Urothelium cell line (cell line): ENCODE results near the gene ASXL2.
"Not testable (repeated sequence)": the region's sequence is repeated elsewhere in the genome, so short reads cannot be mapped to it uniquely, and the experiment has no call there.

Experiments
- DNase-seq: peaks from one replicate; pipeline ENCODE4 v3.0.0; 2011; ENCODE audit warnings: low spot score, mixed read lengths
- FAIRE-seq: peaks from 2 replicates; lab custom pipeline; 2011; peaks lifted over from hg19 to GRCh38; lab: Jason Lieb, UNC

Gene ASXL2

DNA sequence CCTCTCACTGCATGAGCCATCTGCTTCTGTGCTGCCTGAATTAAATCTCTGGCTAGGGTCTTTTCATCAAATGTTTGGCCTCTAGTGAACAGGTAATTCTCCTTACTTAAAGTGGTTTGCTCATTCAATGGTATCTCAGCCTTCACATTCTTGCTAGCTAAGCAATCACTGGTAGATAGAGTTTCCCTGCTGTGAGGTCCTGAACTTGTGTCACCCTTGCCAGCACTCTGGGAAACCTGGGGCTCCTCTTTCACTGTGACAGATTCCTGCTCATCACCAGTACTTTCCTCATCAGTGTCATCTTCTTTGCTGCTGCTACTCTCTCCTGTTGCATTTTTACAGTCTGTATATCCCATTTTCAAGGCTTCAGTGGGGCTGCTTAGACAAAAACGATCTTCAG is 135.8 kb downstream of the ASXL2 start:
- no peak for DNase-seq
- peak; percentile 55 for FAIRE-seq

DNA sequence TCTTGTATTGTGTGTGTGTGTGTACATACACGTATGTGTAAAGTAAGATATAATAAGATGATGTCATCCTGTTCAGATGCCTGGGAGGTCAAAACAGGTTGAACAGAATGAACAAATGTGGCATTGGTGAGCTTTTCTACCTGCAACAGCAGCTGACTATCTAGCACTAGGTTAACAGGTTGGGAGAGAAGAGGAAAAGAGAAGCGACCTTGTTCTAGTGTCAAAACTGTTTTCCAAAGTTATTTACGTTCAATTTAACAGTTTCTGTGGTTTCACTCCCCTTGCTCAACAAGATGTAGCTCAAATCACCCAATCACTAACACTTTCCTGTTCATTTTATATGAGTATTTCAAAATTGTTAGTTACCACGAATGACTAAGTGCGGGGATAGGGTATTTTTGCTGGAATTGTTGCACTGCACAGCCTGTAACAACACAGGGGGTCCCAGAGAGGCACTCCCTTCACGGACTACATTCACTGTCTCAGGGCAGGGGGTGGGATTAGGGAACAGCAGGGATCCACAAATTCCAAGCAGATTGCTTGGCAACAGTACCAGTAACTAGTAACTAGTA is 137.4 kb downstream of the ASXL2 start:
- FAIRE-seq (no peak), DNase-seq (no peak)

DNA sequence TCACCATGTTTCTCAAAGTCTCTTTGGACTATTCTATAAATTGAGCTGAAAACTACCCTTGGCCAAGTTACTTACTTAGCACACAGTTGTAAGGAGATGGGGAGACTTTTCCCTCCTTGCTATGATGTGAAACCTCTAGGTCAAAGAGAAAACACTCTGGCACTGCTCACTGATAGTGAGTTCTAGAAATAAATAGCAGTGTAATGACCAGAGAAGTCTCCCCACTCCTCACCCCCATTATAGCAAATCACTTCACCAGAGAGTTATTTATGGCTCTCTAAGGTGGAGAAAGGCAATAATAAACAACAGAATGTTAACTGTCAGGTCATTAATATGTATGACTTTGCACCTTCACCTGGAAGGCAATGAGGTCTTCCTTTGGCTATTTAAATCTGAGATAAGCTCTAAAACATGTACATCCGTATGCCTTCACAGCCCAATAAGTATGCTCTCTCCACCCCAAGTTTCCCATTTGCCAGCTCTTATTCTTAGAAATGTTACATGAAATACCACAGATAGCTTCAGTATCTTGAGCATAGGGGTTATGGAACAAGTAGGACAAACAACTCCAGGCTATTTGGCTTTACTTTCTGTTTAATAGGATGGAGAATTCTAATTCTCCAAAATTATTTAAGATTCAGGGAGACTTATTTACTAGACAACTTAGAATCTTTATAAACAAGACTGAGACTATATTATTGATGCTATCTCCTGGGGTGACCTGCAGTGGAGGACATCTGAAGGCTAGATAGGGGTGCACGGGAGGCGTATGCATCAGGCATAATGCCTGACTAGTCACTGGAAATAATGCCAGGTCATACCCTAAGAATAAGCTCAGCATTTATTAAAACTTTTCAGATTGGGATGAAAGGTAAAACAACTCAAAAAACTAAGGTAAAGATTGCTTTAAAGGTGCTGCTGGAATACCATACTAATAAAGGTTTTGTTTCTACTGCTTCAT is 139.6 kb downstream of the ASXL2 start:
- DNase-seq (no peak), FAIRE-seq (no peak)

DNA sequence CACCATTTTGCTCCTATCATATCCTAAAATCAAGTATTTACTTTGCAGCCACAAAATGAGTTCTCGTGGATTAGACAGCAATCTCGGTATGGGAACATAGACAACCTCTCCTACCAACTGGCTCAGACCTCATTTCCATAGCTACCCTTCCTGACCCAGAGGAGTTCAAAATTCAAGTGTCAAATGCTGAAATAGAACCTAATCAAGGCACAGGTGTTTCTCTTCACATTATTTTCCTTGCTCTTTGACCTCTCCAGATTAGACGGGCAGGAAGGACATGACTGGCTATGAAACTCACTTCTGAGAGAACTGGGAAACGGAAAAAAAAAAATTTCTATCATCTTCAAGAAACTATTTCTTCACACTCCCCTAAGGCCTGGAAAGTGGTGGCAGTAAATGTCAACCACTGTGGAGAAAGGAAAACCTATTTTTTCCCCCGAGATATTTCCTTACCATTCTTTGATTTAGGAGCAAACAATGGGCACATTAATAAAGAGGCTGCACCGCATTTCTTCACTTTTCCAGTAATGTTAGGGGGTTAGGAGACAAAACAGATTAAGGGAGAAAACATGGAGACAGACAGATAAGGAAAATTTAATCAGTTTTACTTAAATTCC is 141.3 kb downstream of the ASXL2 start:
- DNase-seq: no peak
- no peak for FAIRE-seq

DNA sequence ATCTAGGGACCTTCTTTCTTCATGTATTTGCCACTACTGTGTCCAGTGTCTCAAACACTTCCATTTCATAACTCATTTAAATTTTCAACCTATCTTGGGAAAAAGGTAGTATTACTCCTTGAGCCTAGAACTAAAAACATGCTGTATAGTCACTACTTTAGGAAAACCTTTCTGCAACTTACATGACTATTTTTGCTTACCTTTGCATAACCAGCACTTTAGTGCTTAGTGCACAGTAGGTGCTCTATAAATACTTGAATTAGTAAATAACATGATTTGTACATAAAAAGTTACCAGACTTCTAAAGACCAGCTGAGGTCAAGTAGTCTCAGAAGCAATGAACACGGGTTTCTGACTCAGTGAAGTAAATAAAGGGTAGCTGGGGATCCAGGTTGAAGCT is 142.5 kb downstream of the ASXL2 start:
- no peak for DNase-seq

DNA sequence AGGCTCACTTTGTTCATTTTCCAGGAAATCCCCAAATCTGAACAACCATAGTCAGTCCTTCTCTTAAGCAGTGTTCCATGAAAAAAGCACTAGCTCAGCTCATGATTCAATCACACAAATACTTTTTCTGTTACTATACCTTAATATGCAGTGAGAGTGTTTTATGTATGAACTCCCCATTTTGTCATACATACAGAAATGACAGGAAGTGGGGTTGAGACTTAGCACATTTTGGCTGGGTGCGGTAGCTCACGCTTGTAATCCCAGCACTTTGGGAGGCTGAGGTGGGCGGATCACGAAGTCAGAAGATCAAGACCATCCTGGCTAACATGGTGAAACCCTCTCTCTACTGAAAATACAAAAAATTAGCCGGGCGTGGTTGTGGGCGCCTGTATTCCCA is 149.7 kb downstream of the ASXL2 start:
- FAIRE-seq (no peak), DNase-seq (no peak)

More for the DNA sequence above, 142.5 kb downstream of the ASXL2 start:
- FAIRE-seq: no peak

DNA sequence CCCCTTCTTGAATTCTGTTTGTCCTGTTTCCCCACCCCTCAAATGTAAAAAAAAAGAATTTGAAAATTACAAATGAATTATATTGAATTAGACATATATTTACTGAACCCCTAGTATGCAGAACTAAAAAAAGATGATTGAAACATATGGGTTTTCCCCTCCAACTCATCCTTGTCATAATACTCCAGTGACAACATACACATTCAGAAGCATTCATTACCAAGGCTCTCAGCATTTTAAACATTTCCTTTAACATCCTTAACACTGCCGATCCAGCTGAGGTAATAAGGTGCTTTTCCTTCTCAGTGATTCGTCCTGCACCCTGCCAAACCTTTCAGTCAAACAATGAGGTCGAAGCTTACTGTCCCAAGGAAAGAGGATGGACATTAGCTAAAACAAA is 151.8 kb downstream of the ASXL2 start:
- DNase-seq (no peak), FAIRE-seq (no peak)

DNA sequence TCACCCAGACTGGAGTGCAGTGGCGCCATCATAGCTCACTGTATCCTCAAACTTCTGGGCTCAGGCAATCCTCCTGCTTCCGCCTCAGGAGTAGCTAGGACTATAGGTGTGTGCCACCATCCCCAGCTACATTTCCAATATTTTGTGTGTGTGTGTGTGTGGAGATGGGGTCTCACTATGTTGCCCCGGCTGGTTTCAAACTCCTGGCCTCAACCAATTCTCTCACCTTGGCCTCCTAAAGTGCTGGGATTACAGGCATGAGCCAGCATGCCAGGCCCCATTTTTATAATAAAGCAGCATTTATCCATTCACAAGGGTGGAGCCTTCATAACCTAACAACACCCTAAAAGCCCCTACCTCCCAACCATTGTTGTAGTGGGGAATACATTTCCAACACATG is 152.4 kb downstream of the ASXL2 start:
- no peak for DNase-seq
- FAIRE-seq: no peak

DNA sequence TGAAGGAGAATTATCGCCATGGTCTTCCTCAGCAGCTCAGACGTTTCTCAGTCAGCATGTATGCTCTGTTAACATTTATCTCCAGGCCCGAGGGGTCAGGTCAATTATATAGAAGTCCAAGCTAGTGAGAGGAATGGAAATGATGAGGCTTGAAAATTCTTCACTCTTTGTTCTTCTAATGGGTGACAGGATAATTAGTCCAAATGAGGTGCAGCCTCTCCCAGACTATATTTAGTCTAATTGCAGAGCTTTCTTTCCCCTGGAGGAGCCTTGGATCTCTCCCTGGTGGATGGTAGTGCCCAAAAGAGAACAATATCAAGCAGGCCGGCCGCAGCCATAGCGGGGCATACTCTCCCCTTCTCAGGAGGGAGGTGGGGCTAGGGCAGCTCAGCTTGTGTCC is 153.5 kb downstream of the ASXL2 start:
- FAIRE-seq: no peak

DNA sequence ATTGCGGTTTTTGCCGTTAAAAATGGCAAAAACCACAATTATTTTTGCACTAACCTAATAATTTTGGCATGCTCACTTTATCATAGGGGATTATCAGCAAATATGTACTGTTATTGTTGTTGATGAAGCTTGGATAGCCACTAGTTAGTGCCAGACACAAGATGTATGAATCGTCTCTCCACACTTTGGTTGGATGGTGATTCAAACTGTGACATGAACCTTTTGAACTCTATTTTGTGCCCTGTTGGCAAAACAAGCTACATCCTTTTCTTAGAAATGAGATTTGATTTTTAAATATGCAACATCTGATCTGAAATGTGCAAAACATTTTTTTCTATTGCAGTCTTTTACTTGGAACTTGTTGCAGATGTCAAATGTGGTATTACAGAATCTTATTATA is 156.1 kb downstream of the ASXL2 start:
- FAIRE-seq: no peak

More for the DNA sequence above, 153.5 kb downstream of the ASXL2 start:
- no peak for DNase-seq

DNA sequence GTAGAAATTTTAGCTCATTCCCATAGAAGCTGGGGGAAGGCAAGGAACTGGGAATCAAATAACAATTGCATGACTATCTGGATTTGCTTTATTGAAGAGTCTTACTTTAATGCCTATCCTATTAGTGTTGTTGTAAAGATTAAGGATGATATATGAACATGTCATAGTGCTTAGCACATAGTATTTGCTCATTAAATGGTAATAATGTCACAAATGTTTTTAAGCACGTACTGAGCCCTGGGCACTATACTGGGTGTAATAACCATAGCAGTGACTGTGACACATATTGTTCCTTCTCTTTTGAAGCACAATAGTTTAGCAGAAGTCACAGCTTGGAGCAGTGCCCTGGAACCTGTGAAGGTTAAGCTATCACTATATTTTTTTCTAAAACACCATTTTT is 157.7 kb downstream of the ASXL2 start:
- FAIRE-seq (no peak), DNase-seq (no peak)

More for the DNA sequence above, 156.1 kb downstream of the ASXL2 start:
- DNase-seq: no peak

DNA sequence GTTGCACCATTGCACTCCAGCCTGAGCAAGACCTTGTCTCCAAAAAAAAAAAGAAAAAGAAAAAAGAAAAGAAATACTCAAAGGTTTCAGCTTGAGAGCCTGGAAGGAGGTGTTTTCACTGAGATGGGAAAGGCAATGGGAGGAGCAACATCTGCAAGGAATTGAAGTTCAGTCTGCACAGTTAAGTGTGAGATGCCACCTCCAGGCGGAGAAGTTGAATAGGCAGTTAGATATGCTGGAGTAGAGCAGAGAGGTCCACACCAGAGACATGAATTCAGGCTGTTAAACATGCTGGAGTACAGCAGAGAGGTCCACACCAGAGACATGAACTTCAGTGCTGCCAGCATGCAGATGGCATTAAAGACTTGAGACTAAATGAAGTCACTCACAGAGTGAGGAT is 163.5 kb downstream of the ASXL2 start:
- no peak for DNase-seq
- FAIRE-seq: no peak

DNA sequence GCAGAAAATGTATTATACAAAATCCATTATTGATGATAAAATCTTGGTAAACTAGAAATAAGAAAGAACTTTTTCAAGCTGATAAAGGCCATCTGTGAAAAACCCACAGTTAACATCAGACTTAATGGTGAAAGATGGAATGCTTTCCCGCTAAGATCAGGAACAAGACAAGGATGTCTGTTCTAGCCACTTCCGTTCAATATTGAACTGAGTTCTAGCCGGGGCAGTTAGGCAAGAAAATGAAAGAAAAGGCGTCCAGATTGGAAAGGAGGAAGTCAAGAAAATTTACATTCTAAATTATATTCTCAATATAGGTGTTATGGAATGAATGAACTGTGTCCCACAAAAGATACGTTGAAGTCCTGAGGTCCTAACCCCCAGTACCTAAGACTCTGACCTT is 165.8 kb downstream of the ASXL2 start:
- DNase-seq (no peak), FAIRE-seq (no peak)

DNA sequence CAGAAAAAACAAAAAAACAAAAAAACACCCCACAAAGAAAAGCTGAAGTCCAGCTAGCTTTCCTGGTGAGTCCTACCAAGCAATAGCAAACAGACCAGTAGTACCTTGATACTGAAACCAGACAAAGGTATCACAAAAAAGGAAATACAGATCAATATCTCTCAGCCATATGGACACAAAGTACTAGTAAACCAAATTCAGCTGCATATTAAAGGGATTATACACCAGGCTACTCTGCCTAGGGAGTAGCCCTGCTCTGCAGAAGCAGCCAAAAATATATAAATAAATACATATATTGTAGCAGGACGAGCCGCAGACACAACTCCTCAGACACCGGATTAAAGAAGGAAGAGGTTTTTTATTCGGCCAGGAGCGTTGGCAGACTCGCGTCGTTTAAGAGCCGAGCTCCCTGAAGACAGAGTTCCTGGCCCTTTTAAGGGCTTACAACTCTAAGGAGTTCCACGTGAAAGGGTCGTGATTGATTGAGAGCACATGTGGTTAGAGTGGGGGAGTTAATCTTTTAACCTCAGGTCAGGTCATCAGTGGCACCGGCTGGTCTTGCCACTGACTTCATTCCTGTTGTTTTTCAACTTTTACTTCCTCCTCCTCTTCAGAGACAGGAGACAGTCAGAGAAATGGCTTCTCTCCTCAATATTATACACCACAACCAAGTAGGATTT is 166.5 kb downstream of the ASXL2 start:
- no peak for DNase-seq
- no peak for FAIRE-seq

DNA sequence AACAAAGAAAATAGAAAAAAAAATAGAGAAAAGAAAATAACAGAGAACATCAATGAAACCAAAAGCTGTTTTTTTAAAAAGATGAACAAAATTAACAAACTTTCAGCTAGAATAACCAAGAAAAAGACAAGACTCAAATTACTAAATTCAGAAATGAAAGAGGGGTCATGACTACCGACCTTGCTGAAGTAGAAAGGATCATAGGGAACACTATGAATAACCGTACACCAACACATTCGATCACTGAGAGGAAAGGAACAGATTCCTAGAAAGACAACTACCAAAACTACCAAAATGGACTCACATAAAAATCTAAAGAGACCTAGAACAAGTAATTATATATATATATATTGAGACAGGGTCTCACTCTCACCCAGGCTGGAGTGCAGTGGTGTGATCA is 167.5 kb downstream of the ASXL2 start:
- DNase-seq (no peak), FAIRE-seq (no peak)

DNA sequence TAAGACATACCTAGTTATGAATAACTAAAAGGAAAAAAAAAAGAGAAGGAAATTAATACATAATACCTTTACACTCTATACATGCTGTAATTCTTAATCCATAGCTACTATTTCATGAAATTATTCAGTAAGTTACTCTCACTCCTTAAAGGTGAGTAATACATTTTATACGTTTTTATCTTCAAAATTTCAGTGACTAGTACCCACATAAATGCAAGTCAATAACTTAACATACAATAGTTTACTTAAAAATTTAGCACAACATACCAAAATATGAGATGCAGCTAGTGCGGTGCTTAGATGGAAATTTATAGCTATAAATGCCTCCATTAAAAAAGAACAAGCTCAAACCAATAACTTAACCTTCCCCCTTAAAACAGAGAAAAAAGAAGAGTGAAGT is 168.9 kb downstream of the ASXL2 start:
- no peak for DNase-seq
- FAIRE-seq: no peak

DNA sequence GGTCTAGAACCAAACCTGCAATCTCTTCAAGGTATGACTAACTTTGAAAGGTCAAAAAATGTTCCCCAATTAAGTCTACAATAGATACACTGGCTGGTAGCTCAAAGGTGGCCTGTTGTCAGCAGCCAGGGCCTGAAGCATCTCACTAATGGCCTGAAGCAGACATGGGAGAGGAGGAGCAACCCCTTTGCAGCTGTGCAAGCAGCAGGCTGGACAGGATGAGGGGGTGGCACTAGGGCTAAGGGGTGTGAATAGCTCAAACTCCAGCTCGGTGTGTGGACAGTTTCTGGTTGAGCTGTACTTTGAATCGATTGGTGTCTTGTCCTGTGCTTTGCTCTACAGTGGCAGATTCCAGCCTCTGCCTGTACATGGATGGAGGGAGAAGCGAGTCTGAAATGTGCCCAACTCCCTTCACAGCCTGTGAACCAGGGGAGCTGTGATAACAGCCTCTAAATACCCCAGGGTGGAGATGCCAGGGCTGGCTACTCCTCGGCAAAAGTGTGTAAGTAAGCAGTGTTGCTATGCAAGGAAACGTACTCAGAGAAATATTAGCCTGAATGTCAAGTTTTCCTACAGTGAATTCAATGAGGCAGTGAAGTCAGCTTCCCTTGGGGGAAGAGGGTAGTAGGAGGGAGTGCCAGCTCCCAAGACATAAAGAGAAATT is 170.2 kb downstream of the ASXL2 start:
- peak; percentile 23 for FAIRE-seq
- DNase-seq: no peak

DNA sequence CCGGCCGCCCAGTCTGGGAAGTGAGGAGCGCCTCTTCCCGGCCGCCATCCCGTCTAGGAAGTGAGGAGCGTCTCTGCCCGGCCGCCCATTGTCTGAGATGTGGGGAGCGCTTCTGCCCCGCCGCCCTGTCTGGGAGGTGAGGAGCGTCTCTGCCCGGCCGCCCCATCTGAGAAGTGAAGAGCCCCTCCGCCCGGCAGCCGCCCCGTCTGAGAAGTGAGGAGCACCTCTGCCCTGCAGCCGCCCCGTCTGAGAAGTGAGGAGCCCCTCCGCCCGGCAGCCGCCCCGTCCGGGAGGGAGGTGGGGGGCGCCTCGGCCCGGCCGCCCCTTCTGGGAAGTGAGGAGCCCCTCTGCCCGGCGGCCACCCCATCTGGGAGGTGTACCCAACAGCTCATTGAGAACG is 172.7 kb downstream of the ASXL2 start:
- not testable (repeated sequence) for FAIRE-seq, DNase-seq

DNA sequence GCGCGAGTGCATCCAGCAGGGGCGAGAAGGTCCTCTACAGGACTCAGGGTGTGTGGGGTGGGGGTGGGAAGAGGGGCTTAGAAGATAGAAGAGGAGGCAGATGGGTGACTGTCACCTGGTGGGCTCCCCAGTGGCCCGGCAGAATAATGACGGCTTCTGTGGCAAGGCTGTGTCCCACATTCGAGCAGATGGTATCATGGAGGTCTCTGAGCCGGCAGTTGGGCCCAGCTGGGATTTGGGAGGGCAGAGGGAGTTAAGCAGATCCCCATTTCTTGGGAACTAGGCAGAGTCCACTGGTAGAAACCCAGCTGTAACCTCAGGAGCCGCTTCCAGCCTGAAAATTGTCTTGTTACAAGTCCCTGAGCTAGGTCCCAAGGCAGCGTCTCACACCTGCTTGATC is 176.5 kb downstream of the ASXL2 start:
- FAIRE-seq: no peak
- DNase-seq: no peak

DNA sequence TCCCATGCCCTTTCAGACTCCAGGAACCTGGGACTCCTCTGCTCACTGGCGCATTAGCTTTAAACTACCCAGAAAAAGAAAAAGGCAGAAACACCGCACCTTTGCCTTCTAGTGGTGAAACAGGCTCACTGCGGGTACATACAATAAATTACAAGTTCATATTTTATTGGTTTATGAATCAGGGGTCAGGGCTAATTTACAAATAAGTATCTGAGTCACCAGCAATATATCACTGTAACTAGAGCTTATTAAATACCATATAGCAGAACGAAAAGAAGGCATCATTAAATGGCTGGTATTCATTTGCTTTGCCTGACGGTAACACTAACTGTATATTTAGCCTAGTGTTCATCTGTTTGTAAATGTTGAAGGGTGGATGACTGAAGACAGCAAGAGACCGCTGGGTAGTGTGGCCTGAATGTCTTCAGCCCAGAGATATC is 178.0 kb downstream of the ASXL2 start:
- DNase-seq: peak; percentile 62
- no peak for FAIRE-seq

DNA sequence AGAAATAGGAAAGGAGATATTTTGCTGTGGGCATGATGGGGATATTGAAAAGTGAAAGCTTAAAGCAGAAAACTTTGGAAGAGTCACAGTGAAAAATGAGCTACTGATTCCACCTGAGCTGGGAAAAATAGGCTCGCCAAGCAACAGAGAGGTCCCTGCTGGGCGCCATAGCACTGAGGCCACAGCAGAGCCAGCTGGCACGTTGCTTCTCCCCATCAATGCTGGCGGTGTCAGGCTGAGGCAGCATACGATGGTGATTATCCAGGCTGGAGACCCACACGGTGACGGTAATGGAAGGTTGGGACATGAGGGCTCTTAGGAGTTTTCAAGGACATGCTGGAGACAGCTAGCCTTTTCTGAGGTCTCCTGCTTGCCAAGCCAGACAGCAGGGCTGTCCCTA is 179.1 kb downstream of the ASXL2 start:
- DNase-seq: no peak

More for the DNA sequence above, 179.1 kb downstream of the ASXL2 start:
- no peak for FAIRE-seq
